Measurements from ENCODE around the gene TTLL11.

Gene TTLL11

DNA sequence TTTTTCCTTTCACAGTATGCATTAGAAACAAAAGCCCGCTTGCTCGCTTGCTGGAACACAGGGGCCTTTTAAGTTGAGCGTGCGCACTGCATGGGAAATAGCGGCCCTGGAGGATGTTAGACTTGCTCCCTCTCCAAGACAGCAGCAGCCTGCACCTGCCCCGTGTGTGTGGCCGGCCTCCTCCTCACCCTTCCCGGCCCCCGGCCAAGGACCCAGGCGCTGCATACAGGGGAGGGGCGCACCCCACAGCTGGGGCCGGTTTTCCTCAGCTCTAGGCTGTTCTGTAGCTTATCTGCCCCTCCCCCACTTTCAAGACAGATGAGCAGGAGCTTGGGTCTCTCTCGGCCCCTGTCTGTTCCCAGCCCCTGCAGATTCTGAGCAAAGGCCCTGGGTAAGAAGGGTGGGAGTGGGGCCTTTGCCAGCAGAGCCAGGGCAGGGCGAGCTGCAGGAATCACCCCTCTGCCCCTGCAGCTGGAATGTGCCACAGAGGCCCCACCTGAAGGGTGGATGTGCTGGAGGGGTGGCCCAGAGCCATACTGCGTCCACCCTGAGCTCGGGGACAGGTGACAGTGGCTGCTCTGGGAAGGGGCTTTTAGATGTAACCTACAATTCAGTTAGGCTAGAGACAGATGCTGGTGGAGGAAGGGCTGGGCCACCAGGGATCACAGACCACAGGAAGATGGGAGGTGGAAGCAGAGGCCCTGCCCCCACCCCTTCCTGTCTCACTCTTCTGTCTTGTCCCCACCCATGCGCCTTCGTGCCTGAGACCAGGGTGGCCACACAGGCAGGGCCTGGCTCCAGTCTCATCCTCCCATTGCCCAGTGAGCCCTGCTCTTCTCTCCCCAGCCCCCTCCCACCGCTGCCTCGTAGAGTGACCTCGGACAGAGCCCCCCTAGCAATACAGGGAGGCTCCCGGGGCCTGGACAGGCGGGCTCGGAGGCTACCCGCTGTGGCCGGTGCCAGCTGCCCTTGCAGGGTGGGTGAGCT lies 309.3 kb downstream of the TTLL11 start:
- ChIA-PET CTCF (no interaction called here), POLR2A (no interaction called here)
- DNase-seq (ENCODE audit: extremely low spot score): no peak
- TF ChIP-seq, protein P1, sequence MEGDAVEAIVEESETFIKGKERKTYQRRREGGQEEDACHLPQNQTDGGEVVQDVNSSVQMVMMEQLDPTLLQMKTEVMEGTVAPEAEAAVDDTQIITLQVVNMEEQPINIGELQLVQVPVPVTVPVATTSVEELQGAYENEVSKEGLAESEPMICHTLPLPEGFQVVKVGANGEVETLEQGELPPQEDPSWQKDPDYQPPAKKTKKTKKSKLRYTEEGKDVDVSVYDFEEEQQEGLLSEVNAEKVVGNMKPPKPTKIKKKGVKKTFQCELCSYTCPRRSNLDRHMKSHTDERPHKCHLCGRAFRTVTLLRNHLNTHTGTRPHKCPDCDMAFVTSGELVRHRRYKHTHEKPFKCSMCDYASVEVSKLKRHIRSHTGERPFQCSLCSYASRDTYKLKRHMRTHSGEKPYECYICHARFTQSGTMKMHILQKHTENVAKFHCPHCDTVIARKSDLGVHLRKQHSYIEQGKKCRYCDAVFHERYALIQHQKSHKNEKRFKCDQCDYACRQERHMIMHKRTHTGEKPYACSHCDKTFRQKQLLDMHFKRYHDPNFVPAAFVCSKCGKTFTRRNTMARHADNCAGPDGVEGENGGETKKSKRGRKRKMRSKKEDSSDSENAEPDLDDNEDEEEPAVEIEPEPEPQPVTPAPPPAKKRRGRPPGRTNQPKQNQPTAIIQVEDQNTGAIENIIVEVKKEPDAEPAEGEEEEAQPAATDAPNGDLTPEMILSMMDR (IDR thresholded peaks at IDR 0.05; ENCODE audit: control extremely low read depth, extremely low read depth, low read depth, missing control alignments): no peak

DNA sequence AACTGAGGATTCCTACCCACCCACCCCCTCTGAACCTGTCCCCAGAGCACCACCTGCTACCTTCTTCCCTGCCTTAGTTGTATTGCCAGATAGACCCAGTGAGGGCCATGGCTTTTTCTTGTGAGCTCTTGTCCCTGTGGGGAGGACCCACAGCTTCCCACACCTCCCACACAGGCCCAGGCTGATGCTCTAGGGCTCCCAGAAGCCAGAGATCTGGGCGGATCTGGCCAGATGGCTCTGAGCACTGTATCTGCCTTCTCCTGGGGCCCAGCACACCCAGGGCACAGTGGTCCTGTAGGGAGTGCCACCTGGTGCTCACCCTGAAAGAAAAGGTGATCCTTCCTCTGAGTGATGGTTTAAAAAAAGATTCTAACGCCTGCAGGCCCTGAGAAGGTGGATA lies 310.0 kb downstream of the TTLL11 start:
- ChIA-PET CTCF (no interaction called here), POLR2A (no interaction called here)
- TF ChIP-seq, protein P1 (IDR thresholded peaks at IDR 0.05; ENCODE audit: control extremely low read depth, extremely low read depth, low read depth, missing control alignments): no peak
- no peak for DNase-seq (ENCODE audit: extremely low spot score)

DNA sequence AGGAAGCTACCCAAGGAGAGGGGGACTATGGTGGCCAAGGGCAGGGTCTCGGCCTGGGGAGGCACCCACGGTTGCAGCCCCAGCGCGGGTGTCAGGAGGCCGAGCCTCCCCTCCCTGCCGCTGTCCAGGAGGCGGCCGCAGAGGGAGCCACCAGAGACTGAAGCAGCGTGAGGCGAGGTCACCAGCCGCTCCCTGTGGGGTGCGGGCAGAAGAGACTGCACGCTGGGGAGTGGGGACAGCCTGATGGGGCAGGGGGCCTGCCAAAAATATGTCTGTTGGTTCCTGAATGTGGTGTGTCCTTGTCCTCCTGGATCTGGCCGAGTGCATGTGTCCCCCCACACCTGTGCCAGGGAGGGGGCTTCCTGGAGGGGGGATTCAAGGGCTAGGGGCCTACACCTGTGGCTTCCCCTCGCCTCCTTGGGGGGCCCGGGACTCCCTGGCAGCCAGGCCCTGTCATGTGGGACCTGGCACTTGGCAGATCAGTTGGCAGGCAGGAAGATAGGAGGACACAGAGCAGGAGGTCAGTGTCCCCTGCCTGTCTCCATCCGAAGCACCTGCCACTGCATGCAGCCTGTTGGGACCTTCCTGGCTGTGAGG lies 310.5 kb downstream of the TTLL11 start:
- no peak for DNase-seq (ENCODE audit: extremely low spot score)
- ChIA-PET POLR2A (no interaction called here), CTCF (no interaction called here)
- TF ChIP-seq, protein P1 (IDR thresholded peaks at IDR 0.05; ENCODE audit: control extremely low read depth, extremely low read depth, low read depth, missing control alignments): no peak

DNA sequence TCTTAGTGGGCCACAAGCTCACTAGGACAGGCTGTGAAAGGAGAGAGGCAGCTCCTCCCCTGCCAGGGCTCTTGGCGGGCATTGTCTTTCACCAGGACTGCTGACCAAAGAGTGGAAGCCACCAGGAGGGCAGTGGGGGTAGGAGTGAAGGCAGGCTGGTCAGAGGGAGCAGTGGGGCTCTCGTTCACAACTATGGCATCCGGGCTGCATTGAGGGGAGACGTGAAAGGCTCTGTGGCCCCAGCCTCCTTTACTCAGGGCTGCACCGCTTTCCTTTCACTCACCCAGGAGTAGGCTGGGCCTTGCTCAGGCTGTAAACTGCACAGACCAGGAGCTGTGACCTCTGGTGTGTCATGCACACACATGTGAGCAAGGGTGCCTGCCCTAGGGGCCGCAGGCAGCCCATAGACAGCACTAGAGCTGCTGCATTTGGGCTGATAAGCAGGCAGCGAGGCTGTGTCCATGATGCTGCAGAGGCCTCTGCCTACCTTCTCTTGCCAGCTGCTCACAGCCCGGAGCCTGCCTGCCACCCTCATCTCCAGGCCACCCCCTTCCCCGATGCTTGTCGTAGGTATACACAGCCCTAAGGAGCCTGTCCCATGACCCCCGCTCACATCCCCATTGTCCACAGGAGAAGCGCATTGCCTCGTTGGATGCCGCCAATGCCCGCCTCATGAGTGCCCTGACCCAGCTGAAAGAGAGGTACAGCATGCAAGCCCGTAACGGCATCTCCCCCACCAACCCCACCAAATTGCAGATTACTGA lies 311.2 kb downstream of the TTLL11 start:
- DNase-seq (ENCODE audit: extremely low spot score): no peak
- TF ChIP-seq, protein P1 (IDR thresholded peaks at IDR 0.05; ENCODE audit: control extremely low read depth, extremely low read depth, low read depth, missing control alignments): no peak
- CTCF ChIA-PET: no interaction called here

DNA sequence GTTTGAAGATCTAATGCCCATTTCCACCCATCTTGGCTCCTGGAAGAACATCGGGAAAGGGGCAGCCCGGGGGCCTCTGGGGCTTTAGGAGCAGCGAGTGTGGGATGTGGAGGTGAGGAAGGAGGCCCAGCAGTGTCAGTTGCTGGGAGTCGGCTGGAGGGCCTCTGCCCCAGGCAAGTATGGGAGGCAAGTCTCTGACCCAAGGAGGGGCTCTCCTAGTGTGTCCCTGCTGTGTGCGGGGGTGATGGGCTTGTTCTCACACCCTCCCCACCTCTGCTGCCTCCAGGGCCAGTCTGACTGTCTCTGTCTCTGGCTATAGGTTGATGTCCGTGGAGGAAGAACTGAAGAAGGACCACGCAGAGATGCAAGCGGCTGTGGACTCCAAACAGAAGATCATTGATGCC lies 312.0 kb downstream of the TTLL11 start:
- TF ChIP-seq, protein P1 (IDR thresholded peaks at IDR 0.05; ENCODE audit: control extremely low read depth, extremely low read depth, low read depth, missing control alignments): no peak
- DNase-seq (ENCODE audit: extremely low spot score): no peak
- CTCF ChIA-PET: no interaction called here
- POLR2A ChIA-PET: no interaction called here

More for the DNA sequence above, 311.2 kb downstream of the TTLL11 start:
- POLR2A ChIA-PET: no interaction called here

All from GM10248 (cell line).